Measurements from ENCODE around the gene NAA80. TPM values are rescaled to one million over a fixed set of nuclear protein-coding genes. Genes with fewer than 3 reads are reported as not detected.

The NAA80 gene
- polyA plus RNA-seq, 1 of the 3 experiments (the other 2 are of a cell fraction), result 10.5 TPM

DNA sequence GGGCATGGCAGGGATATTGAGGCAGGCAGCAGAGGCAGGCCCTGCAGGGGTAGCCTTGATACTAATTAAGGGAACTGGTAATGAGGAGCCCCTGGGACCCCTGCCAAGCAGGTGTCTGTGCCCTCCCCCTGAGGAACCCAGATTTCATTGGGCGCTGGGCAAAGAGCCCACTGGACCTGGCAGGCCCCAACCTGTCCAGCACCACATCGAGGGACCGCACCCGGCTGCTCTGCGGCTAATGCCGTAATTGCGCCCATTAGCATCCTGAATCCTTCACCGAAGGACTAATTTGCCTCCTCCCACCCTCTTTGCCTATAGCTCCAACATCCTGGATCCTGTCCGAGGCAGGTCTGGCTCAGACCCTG, 44.0 kb downstream of the NAA80 start:
- no peak for DNase-seq
- Histone ChIP-seq H3K36me3 (replicated peaks in 1 of 2; ENCODE audit: control insufficient read depth in 1 of 2, insufficient read depth in 2 of 2, low read length in 1 of 2) (peaks cover 27 to 53% of the 10 kb centered on the region in 2 experiments), H3K79me2 (ENCODE audit: insufficient read depth) (peaks cover 47% of the 10 kb centered on the region), H3K4me2 (no peak overlapping the region), H3F3A (replicated peaks; ENCODE audit: insufficient read depth) (peaks cover 30% of the 10 kb centered on the region), H3K4me1 (ENCODE audit: control insufficient read depth in 1 of 2, insufficient read depth in 2 of 2, low read depth in 1 of 2, low read length in 1 of 2) (peaks cover 6% of the 10 kb centered on the region in 2 experiments; a peak in 1 of 4 replicates), H3K4me3 (ENCODE audit: low read depth in 2 of 2, low read length in 1 of 2) (no peak overlapping the region), H3K9ac (no peak overlapping the region), H3K9me2 (no peaks in the 10 kb centered on the region), H2AFZ (ENCODE audit: low read depth) (no peak overlapping the region), H3K9me3 (no peaks in the 10 kb centered on the region), H3K27me3 (ENCODE audit: insufficient read depth) (no peaks in the 10 kb centered on the region), H3K27ac (ENCODE audit: low read depth in 2 of 2, low read length in 1 of 2) (no peak overlapping the region; a peak in 1 of 4 replicates), H4K20me1 (ENCODE audit: insufficient read depth) (peaks cover 48% of the 10 kb centered on the region)
- WGBS (ENCODE audit: low lambda C conversion rate), result 100% methylated on average over 2 of the region's 9 CpGs
- ChIA-PET CTCF (interaction anchor here (0.7 to 61.6 kb wide), 4 partner anchors 8 to 69 kb away, joined by 3 to 1375 read pairs (median 306); partner anchors contain the start of genes GNAI2 and GNAT1), POLR2A (no interaction called here)
- TF ChIP-seq NFIC (IDR thresholded peaks at IDR 0.05; ENCODE audit: borderline replicate concordance) (no peak), JUND (IDR thresholded peaks at IDR 0.05) (no peak), NRF1 (IDR thresholded peaks at IDR 0.05; ENCODE audit: low read depth, low read length) (no peak), ELF1 (IDR thresholded peaks at IDR 0.05) (no peak), SMC3 (IDR thresholded peaks at IDR 0.05; ENCODE audit: low read depth, low read length) (no peak), FOSL2 (IDR thresholded peaks at IDR 0.05; ENCODE audit: borderline replicate concordance, low read depth) (no peak), RFX5 (IDR thresholded peaks at IDR 0.05; ENCODE audit: low read length) (no peak), TAF1 (IDR thresholded peaks at IDR 0.05; ENCODE audit: borderline replicate concordance, low read depth, low read length) (no peak), RXRA (IDR thresholded peaks at IDR 0.05; ENCODE audit: borderline replicate concordance, low read depth) (no peak), ZBTB33 (IDR thresholded peaks at IDR 0.05; ENCODE audit: borderline replicate concordance, low read depth) (no peak)
- TF ChIP-seq, protein P1, sequence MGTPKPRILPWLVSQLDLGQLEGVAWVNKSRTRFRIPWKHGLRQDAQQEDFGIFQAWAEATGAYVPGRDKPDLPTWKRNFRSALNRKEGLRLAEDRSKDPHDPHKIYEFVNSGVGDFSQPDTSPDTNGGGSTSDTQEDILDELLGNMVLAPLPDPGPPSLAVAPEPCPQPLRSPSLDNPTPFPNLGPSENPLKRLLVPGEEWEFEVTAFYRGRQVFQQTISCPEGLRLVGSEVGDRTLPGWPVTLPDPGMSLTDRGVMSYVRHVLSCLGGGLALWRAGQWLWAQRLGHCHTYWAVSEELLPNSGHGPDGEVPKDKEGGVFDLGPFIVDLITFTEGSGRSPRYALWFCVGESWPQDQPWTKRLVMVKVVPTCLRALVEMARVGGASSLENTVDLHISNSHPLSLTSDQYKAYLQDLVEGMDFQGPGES (IDR thresholded peaks at IDR 0.05; ENCODE audit: low read depth, low read length), result no peak
- TF ChIP-seq, protein P2, sequence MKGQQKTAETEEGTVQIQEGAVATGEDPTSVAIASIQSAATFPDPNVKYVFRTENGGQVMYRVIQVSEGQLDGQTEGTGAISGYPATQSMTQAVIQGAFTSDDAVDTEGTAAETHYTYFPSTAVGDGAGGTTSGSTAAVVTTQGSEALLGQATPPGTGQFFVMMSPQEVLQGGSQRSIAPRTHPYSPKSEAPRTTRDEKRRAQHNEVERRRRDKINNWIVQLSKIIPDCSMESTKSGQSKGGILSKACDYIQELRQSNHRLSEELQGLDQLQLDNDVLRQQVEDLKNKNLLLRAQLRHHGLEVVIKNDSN (IDR thresholded peaks at IDR 0.05; ENCODE audit: borderline replicate concordance, low read depth), result no peak

- ChIA-PET CTCF (interaction anchor here (0.7 to 61.6 kb wide), 5 partner anchors 7 to 68 kb away, joined by 3 to 1375 read pairs (median 180); partner anchors contain the start of genes GNAI2 and GNAT1), POLR2A (no interaction called here)
- WGBS (ENCODE audit: low lambda C conversion rate), result 89% methylated on average over 8 of the region's 8 CpGs
- no peak for TF ChIP-seq NRF1 (IDR thresholded peaks at IDR 0.05; ENCODE audit: low read depth, low read length)
- no peak for TF ChIP-seq CHD2 (IDR thresholded peaks at IDR 0.05; ENCODE audit: low read length, partially characterized antibody)
- TF ChIP-seq GATA2 (CRISPR knock-in tag; IDR thresholded peaks at IDR 0.05), result no peak
- TF ChIP-seq REST (IDR thresholded peaks at IDR 0.05; ENCODE audit: low read depth, low read length), result no peak
- TF ChIP-seq RXRA (IDR thresholded peaks at IDR 0.05; ENCODE audit: borderline replicate concordance, low read depth), result no peak
- TF ChIP-seq TCF12 (IDR thresholded peaks at IDR 0.05), result no peak
- TF ChIP-seq SIN3A (IDR thresholded peaks at IDR 0.05; ENCODE audit: borderline replicate concordance, low read depth, low read length), result no peak
- TF ChIP-seq, protein P3, sequence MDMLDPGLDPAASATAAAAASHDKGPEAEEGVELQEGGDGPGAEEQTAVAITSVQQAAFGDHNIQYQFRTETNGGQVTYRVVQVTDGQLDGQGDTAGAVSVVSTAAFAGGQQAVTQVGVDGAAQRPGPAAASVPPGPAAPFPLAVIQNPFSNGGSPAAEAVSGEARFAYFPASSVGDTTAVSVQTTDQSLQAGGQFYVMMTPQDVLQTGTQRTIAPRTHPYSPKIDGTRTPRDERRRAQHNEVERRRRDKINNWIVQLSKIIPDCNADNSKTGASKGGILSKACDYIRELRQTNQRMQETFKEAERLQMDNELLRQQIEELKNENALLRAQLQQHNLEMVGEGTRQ (IDR thresholded peaks at IDR 0.05; ENCODE audit: borderline replicate concordance, low read depth, low read length), result no peak
- Histone ChIP-seq H3K36me3 (replicated peaks in 1 of 2; ENCODE audit: control insufficient read depth in 1 of 2, insufficient read depth in 2 of 2, low read length in 1 of 2) (peaks cover 27 to 56% of the 10 kb centered on the region in 2 experiments), H3K9me3 (no peaks in the 10 kb centered on the region), H3K9me2 (no peaks in the 10 kb centered on the region), H2AFZ (ENCODE audit: low read depth) (no peak overlapping the region), H4K20me1 (ENCODE audit: insufficient read depth) (peaks cover 53% of the 10 kb centered on the region), H3K4me3 (ENCODE audit: low read depth in 2 of 2, low read length in 1 of 2) (no peak overlapping the region), H3K4me2 (no peak overlapping the region), H3K79me2 (ENCODE audit: insufficient read depth) (peaks cover 52% of the 10 kb centered on the region), H3K4me1 (ENCODE audit: control insufficient read depth in 1 of 2, insufficient read depth in 2 of 2, low read depth in 1 of 2, low read length in 1 of 2) (peaks cover 4 to 6% of the 10 kb centered on the region in 2 experiments; a peak in 1 of 4 replicates), H3K9ac (no peak overlapping the region), H3K27me3 (ENCODE audit: insufficient read depth) (no peaks in the 10 kb centered on the region), H3F3A (replicated peaks; ENCODE audit: insufficient read depth) (peaks cover 29% of the 10 kb centered on the region), H3K27ac (ENCODE audit: low read depth in 2 of 2, low read length in 1 of 2) (peak overlapping the region in 1 of 2 experiments; percentile 11; a peak in 2 of 4 replicates)
- no peak for DNase-seq
These were observed 44.5 kb downstream of the NAA80 start for GRCh38 chr3:50254577-50255250.

All from SK-N-SH (cell line).